ENCODE results near the gene ZMIZ1. TPM values are rescaled to one million over a fixed set of nuclear protein-coding genes. Genes with fewer than 3 reads are reported as not detected.
A peak's percentile ranks its signal among the peaks of the same experiment; 100 is the strongest.

Gene ZMIZ1
- total RNA-seq, 1 experiment from 2014 or later, result 11.5 TPM

- no peaks in the 10 kb centered on the region for H3K9me3 ChIP-seq (replicated peaks)
- peaks cover 35% of the 10 kb centered on the region for H3K4me1 ChIP-seq
- no peak overlapping the region for H3K27ac ChIP-seq
- peak; percentile 75 to 84 for DNase-seq
- no peaks in the 10 kb centered on the region for H3K27me3 ChIP-seq
- H3K4me3 ChIP-seq, result no peak overlapping the region
- 0 out of 2 replicates have a peak, but pooled peaks cover under 1% of the 10 kb centered on the region for H3K36me3 ChIP-seq
Observed at GRCh38 chr10:79196470-79197461, 128.0 kb downstream of the ZMIZ1 start.

- Histone ChIP-seq H3K9me3 (replicated peaks) (no peaks in the 10 kb centered on the region), H3K36me3 (peaks cover 4% of the 10 kb centered on the region), H3K4me1 (peaks cover 29% of the 10 kb centered on the region), H3K27ac (no peak overlapping the region), H3K27me3 (no peaks in the 10 kb centered on the region), H3K4me3 (no peak overlapping the region)
- no peak for DNase-seq
Observed at GRCh38 chr10:79197558-79197957, 128.8 kb downstream of the ZMIZ1 start.

GRCh38 chr10:79200346-79200745 lies 131.6 kb downstream of the ZMIZ1 start:
- Histone ChIP-seq H3K4me1 (peaks cover 7% of the 10 kb centered on the region; the same call in 1 of the 2 replicates), H3K27ac (no peak overlapping the region), H3K9me3 (replicated peaks) (no peaks in the 10 kb centered on the region), H3K4me3 (no peak overlapping the region), H3K36me3 (peaks cover 12% of the 10 kb centered on the region), H3K27me3 (no peaks in the 10 kb centered on the region)
- DNase-seq, result no peak

GRCh38 chr10:79201706-79202105 lies 132.9 kb downstream of the ZMIZ1 start:
- peaks cover 12% of the 10 kb centered on the region for H3K36me3 ChIP-seq
- H3K4me3 ChIP-seq, result no peak overlapping the region
- H3K27me3 ChIP-seq, result no peaks in the 10 kb centered on the region
- no peak for DNase-seq
- no peak overlapping the region for H3K27ac ChIP-seq
- H3K9me3 ChIP-seq (replicated peaks), result no peaks in the 10 kb centered on the region
- H3K4me1 ChIP-seq, result peaks cover 7% of the 10 kb centered on the region; the same call in 1 of the 2 replicates

GRCh38 chr10:79202188-79203013 lies 133.6 kb downstream of the ZMIZ1 start:
- no peak overlapping the region for H3K4me3 ChIP-seq
- DNase-seq, result peak; percentile 60 to 70
- no peaks in the 10 kb centered on the region for H3K9me3 ChIP-seq (replicated peaks)
- H3K36me3 ChIP-seq, result peaks cover 12% of the 10 kb centered on the region
- H3K4me1 ChIP-seq, result peaks cover 7% of the 10 kb centered on the region; the same call in 1 of the 2 replicates
- H3K27ac ChIP-seq, result peak overlapping the region; percentile 62
- no peaks in the 10 kb centered on the region for H3K27me3 ChIP-seq

GRCh38 chr10:79203014-79203644 lies 134.4 kb downstream of the ZMIZ1 start:
- peak overlapping the region; percentile 62 for H3K27ac ChIP-seq

GRCh38 chr10:79203833-79204232 lies 135.1 kb downstream of the ZMIZ1 start:
- Histone ChIP-seq H3K36me3 (peaks cover 12% of the 10 kb centered on the region), H3K27ac (peak overlapping the region; percentile 62; the same call in 1 of the 2 replicates), H3K4me3 (no peak overlapping the region), H3K4me1 (peaks cover 7% of the 10 kb centered on the region; the same call in 1 of the 2 replicates), H3K27me3 (no peaks in the 10 kb centered on the region), H3K9me3 (replicated peaks) (no peaks in the 10 kb centered on the region)
- DNase-seq, result peak; percentile 40 to 50

More at GRCh38 chr10:79203014-79203644, 134.4 kb downstream of the ZMIZ1 start:
- Histone ChIP-seq H3K4me3 (no peak overlapping the region), H3K36me3 (peaks cover 12% of the 10 kb centered on the region), H3K27me3 (no peaks in the 10 kb centered on the region), H3K4me1 (peaks cover 7% of the 10 kb centered on the region; the same call in 1 of the 2 replicates), H3K9me3 (replicated peaks) (no peaks in the 10 kb centered on the region)
- peak in 1 of 2 experiments; percentile 52 for DNase-seq

- Histone ChIP-seq H3K4me3 (no peak overlapping the region), H3K9me3 (replicated peaks) (no peaks in the 10 kb centered on the region), H3K4me1 (peaks cover 7% of the 10 kb centered on the region; the same call in 1 of the 2 replicates), H3K27ac (no peak overlapping the region), H3K27me3 (no peaks in the 10 kb centered on the region), H3K36me3 (peaks cover 16% of the 10 kb centered on the region)
- DNase-seq, result no peak
Observed at GRCh38 chr10:79206300-79207095, 137.7 kb downstream of the ZMIZ1 start.

- Histone ChIP-seq H3K27me3 (no peaks in the 10 kb centered on the region), H3K36me3 (peaks cover 16% of the 10 kb centered on the region), H3K27ac (no peak overlapping the region), H3K9me3 (replicated peaks) (no peaks in the 10 kb centered on the region), H3K4me3 (no peak overlapping the region), H3K4me1 (peaks cover 7% of the 10 kb centered on the region; the same call in 1 of the 2 replicates)
- DNase-seq, result no peak
Observed at GRCh38 chr10:79207096-79207357, 138.3 kb downstream of the ZMIZ1 start.

GRCh38 chr10:79207726-79208125 lies 139.0 kb downstream of the ZMIZ1 start:
- Histone ChIP-seq H3K9me3 (replicated peaks) (no peaks in the 10 kb centered on the region), H3K4me3 (no peak overlapping the region), H3K27me3 (no peaks in the 10 kb centered on the region), H3K4me1 (peaks cover 4% of the 10 kb centered on the region; the same call in 1 of the 2 replicates), H3K27ac (no peak overlapping the region), H3K36me3 (peaks cover 13% of the 10 kb centered on the region)
- DNase-seq, result no peak

- H3K27ac ChIP-seq, result no peak overlapping the region
- no peak for DNase-seq
- no peaks in the 10 kb centered on the region for H3K9me3 ChIP-seq (replicated peaks)
- peaks cover 10% of the 10 kb centered on the region for H3K36me3 ChIP-seq
- no peaks in the 10 kb centered on the region for H3K4me1 ChIP-seq
- no peaks in the 10 kb centered on the region for H3K27me3 ChIP-seq
- no peak overlapping the region for H3K4me3 ChIP-seq
Observed at GRCh38 chr10:79208251-79208983, 139.7 kb downstream of the ZMIZ1 start.

- Histone ChIP-seq H3K27me3 (no peaks in the 10 kb centered on the region), H3K4me3 (no peak overlapping the region), H3K9me3 (replicated peaks) (no peaks in the 10 kb centered on the region), H3K36me3 (peaks cover 15% of the 10 kb centered on the region), H3K4me1 (no peaks in the 10 kb centered on the region), H3K27ac (no peak overlapping the region)
- no peak for DNase-seq
Observed at GRCh38 chr10:79209340-79209739, 140.6 kb downstream of the ZMIZ1 start.

- Histone ChIP-seq H3K27me3 (no peaks in the 10 kb centered on the region), H3K9me3 (replicated peaks) (no peaks in the 10 kb centered on the region), H3K27ac (no peak overlapping the region), H3K36me3 (peaks cover 15% of the 10 kb centered on the region), H3K4me1 (no peaks in the 10 kb centered on the region), H3K4me3 (no peak overlapping the region)
- DNase-seq, result no peak
Observed at GRCh38 chr10:79209831-79210230, 141.1 kb downstream of the ZMIZ1 start.
